Central memory CD8-positive, alpha-beta T cell (primary cell): Measurements from ENCODE around the gene REELD1.

Experiments used
- ATAC-seq: fragments of 150-1000 bp; cut with Tn5 transposase; replicated peaks from 2 replicates; pipeline ENCODE4 v1.10.0; 2022; ENCODE audit warnings: mild to moderate bottlenecking, moderate FRiP score, moderate number of reproducible peaks; ENCODE audit not compliant: poor library complexity, severe bottlenecking; ENCODE audit errors: extremely low read depth
- DNase-seq, 2 donors: peaks; one replicate each; pipeline ENCODE4 v3.0.0; 2021; ENCODE audit warnings: low spot score in 2 of 2
- H3K27ac Mint-ChIP-seq: one replicate; pipeline ENCODE4 v1.8.0; 2022; ENCODE audit warnings: low read depth, mild to moderate bottlenecking, moderate library complexity, mixed read lengths
- H3K27me3 Mint-ChIP-seq: one replicate; pipeline ENCODE4 v1.8.0; 2022; ENCODE audit warnings: mixed read lengths
- H3K36me3 Mint-ChIP-seq: one replicate; pipeline ENCODE4 v1.8.0; 2022; ENCODE audit warnings: mild to moderate bottlenecking, moderate library complexity, mixed read lengths; ENCODE audit not compliant: insufficient read depth
- H3K4me1 Mint-ChIP-seq: one replicate; pipeline ENCODE4 v1.8.0; 2022; ENCODE audit warnings: mixed read lengths
- H3K4me3 Mint-ChIP-seq: one replicate; pipeline ENCODE4 v1.8.0; 2022; ENCODE audit warnings: mild to moderate bottlenecking, moderate library complexity, mixed read lengths
- H3K9me3 Mint-ChIP-seq: one replicate; pipeline ENCODE4 v1.8.0; 2022; ENCODE audit warnings: mixed read lengths

Gene REELD1

DNA sequence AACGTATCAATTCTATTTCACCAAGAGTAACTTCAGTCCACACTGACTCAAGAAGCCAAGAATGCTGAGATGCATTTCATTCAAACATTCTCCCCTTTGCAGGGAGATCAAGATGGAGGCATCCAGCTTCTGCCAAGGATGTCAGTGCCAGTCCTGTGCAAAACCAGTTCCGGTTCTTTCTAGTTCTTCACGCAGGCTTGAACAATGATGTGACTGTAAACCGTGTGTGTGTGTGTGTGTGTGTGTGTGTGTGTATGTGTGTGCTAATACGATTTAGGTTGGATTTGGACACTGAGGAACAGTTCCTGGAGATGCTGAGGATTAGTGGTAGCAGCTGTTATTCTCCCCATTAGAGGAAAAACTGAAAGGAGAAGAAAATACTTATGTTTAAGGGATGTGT, at the start of gene REELD1:
REELD1 (plus strand) TSS at position 301 of the 400 bp plus-strand sequence. CDS start 2,415 bp downstream, outside the sequence.
- Mint-ChIP-seq H3K4me1 (no peaks in the 10 kb centered on the region), H3K27me3 (no peaks in the 10 kb centered on the region), H3K9me3 (no peaks in the 10 kb centered on the region), H3K27ac (no peak within 1 kb of the TSS), H3K36me3 (no peaks in the 10 kb centered on the region), H3K4me3 (no peak within 1 kb of the TSS)
- ATAC-seq (no peak), DNase-seq (no peak)

DNA sequence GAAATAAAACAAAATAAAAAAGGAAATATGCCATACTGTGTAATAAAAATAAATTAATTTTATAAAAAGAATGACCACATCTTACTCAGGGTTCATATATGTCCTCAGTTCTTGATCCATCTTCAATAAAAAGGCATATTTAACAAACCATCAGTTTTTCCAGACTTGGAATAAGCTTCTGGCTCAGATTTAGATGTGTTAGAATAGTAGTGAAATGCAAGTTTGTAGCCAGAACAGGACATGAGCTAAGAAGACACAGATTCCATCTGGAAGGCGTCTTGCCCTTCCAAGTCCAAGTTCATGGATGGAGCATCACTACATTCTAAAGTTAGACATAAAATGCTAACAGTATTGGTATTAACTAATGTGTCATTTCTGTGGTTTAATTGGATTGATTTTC, 49.1 kb upstream of the REELD1 start:
- DNase-seq (no peak), ATAC-seq (no peak)
- peaks cover 9% of the 10 kb centered on the region for H3K9me3 Mint-ChIP-seq
- H3K27me3 Mint-ChIP-seq = peaks cover 38% of the 10 kb centered on the region
- no peaks in the 10 kb centered on the region for H3K4me1 Mint-ChIP-seq
- H3K27ac Mint-ChIP-seq = no peak overlapping the region
- no peak overlapping the region for H3K4me3 Mint-ChIP-seq
- H3K36me3 Mint-ChIP-seq = peaks cover 2% of the 10 kb centered on the region

DNA sequence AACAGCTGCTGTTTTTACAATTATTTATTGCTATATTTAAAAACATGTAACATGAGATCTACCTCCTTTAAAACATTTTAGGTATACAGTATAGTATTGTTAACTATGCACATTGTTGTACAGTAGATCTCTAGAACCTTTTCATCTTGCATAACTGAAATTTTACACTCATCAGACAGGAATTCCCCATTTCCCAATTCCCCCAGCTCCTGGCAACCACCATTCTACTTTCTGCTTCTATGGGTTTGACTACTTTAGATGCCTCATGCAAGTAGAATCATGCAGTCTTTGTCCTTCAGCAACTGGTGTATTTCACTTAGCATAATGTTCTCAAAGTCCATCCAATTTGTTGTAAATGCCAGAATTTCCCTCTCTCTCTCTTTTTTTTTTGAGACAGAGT, 48.5 kb upstream of the REELD1 start:
- DNase-seq = no peak
- H3K4me3 Mint-ChIP-seq = no peak overlapping the region
- no peak overlapping the region for H3K27ac Mint-ChIP-seq
- H3K9me3 Mint-ChIP-seq = peaks cover 5% of the 10 kb centered on the region
- H3K36me3 Mint-ChIP-seq = peaks cover 2% of the 10 kb centered on the region
- ATAC-seq = no peak
- H3K27me3 Mint-ChIP-seq = peaks cover 33% of the 10 kb centered on the region
- no peaks in the 10 kb centered on the region for H3K4me1 Mint-ChIP-seq

DNA sequence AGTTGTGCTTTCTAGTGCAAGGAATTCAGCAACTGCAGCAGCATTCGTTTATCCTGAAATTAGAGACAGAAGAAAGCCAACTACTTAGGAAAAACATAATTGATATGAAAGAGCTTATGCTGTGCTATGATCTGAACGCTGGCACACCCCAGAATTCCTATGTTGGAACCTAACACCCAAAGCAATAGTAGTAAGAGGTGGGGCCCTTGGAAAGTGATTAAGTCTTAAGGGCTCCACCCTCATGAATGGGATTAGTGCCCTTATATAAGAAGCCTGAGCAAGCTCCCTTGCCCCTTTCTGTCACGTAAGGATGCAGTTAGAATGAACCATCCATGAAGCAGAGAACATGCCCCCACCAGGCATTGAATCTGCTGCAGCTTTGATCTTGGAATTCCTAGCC, 44.2 kb upstream of the REELD1 start:
- Mint-ChIP-seq H3K9me3 (no peaks in the 10 kb centered on the region), H3K36me3 (peaks cover 2% of the 10 kb centered on the region), H3K27me3 (peaks cover under 1% of the 10 kb centered on the region), H3K27ac (no peak overlapping the region), H3K4me3 (no peak overlapping the region), H3K4me1 (no peaks in the 10 kb centered on the region)
- DNase-seq (no peak), ATAC-seq (no peak)

DNA sequence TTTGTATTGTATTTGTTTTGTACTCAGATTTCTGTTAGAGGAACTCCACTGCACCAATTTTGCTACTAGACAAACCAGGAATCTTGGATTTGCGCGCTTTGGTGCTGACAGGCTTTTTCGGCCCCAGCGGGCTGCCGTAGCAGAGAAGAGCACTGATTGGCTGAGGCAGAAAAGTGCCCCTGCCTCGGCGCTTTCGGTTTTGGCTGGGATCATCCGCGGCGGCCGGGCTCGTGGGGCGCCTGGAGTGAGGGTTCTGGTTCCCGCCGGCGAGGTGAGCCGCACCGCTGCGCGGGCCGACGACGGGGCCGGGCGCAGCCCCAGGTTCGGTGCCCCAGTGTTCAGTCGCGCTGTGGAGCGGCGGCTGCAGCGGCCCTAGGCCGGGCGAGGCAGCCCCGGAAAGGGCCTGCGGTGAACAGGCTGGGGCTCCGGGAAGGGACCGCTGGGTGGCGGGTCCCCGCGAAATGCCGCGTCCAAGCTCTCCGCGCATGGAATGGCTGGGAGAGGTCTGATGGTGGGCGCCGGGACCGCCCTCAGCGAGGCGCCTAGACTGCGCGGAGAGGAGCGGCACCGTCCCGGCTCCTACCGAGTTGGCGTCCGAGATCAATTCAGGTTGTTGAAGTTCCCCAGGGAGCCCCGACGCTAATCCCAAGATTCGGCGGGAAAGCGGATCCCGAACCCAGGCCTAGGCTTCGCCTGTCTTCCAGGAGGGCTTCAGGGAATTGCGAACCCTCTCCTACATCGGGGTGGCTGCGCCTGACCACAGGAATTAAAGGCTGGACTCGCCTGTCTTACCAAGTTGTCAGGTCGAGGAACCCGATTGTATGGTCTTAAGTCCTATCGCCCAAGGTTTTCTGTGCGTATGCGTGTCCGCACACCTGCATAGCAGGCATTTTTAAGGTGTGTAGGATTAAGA, 38.5 kb upstream of the REELD1 start, which contains the start of gene LSM6:
LSM6 (plus strand) TSS at position 178 of the 913 bp plus-strand sequence. CDS start 7,204 bp downstream, outside the sequence.
- ATAC-seq = peak; percentile 90
- peak; percentile 60 to 71 for DNase-seq
- peaks cover 10% of the 10 kb centered on the region for H3K36me3 Mint-ChIP-seq
- H3K4me3 Mint-ChIP-seq = peak within 1 kb of the TSS; percentile 83
- H3K9me3 Mint-ChIP-seq = no peaks in the 10 kb centered on the region
- peaks cover 39% of the 10 kb centered on the region for H3K4me1 Mint-ChIP-seq
- no peaks in the 10 kb centered on the region for H3K27me3 Mint-ChIP-seq
- H3K27ac Mint-ChIP-seq = peak within 1 kb of the TSS; percentile 94

DNA sequence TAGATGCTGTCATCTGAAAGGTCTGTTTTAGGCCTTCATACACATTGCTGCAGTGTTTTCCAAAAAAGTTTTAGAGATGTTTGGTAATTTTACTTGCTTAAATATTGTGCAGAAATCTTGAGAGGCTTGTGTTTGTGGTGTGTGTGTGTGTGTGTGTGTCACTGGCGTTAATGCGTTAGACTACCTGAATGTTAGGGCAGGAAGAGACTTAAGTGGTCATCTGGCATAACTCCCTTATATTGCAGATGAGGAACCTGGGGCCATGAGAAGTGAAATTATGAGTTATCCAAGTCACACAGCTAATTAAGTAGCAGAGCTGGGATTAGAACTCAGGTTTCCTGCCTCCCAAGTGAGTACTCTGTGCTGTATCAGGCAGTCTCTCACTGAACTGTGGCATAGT, 37.4 kb upstream of the REELD1 start:
- no peak for ATAC-seq
- Mint-ChIP-seq H3K4me1 (peaks cover 47% of the 10 kb centered on the region), H3K27me3 (no peaks in the 10 kb centered on the region), H3K36me3 (peaks cover 10% of the 10 kb centered on the region), H3K4me3 (peak overlapping the region; percentile 83), H3K9me3 (no peaks in the 10 kb centered on the region), H3K27ac (peak overlapping the region; percentile 94)
- no peak for DNase-seq

DNA sequence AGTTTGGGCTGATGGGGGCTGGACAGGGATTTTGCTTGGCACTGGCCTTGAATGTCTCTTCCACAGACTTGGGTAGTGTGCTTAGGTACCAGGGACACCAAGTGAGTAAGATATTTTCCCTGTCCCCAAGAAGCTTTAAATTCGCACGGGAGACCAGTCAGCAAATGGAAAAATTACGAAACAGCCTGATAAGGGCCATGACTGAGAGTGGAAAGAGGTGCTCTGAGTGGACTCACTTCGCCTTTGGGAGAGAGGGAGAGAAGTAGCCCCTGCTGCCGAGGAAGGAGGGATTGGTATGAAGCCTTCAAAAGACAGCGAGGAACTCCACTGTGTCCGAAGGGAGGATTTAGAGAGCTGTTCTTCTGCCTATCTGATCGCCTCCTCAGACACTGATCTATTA, 36.2 kb upstream of the REELD1 start:
- Mint-ChIP-seq H3K36me3 (peaks cover 17% of the 10 kb centered on the region), H3K4me3 (peak overlapping the region; percentile 23), H3K9me3 (no peaks in the 10 kb centered on the region), H3K4me1 (peaks cover 53% of the 10 kb centered on the region), H3K27ac (no peak overlapping the region), H3K27me3 (no peaks in the 10 kb centered on the region)
- ATAC-seq (no peak), DNase-seq (no peak)

DNA sequence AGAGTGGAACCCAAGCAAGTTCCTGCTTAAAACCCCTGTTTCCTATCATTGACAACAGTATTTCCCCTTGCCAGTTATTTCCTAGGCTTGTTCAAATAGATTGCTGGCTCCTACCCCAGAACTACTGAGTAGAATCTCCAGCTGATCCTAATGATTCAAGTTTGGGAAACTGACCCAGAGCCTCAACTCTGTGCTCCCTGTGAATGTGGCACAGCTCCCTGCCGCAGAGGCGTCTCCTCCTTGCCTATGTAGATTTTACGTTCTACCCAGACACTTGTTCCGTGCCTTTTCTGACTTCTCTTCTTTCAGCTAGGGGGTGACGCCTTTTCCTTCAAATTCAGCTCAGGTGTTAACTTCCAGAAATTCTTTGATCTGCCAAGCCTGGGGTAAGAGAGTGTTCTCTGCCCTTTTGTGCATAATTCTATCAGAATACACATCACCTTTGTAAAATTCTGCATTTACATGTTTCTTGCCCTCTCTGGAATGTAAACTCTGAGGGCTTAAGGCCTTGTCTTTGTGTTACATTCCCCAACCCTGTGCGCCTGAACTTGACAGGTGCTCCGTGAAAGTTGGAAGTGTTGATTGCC, 34.5 kb upstream of the REELD1 start:
- no peaks in the 10 kb centered on the region for H3K9me3 Mint-ChIP-seq
- H3K36me3 Mint-ChIP-seq = peaks cover 22% of the 10 kb centered on the region
- no peak overlapping the region for H3K4me3 Mint-ChIP-seq
- ATAC-seq = no peak
- no peaks in the 10 kb centered on the region for H3K27me3 Mint-ChIP-seq
- no peak overlapping the region for H3K27ac Mint-ChIP-seq
- peaks cover 54% of the 10 kb centered on the region for H3K4me1 Mint-ChIP-seq
- no peak for DNase-seq

DNA sequence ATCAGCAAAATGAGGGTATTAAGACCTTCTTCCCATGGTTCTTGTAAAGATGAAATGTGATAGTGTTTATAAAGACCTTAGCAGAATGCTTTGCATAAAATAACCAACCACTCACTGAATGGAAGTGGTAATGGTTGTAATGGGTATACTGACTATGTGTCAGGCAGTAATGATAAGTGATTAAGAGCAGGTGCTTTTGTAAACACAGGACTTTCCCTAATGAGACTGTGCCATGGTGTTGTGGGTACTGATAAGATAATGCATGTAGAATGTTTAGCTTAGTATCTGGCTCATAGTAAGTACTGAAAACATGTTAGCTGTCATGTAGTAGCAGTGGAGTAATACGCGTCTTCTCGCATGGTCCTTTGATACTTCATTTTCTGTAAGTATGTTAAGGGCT, 31.9 kb upstream of the REELD1 start:
- Mint-ChIP-seq H3K27ac (peak overlapping the region; percentile 45), H3K4me3 (no peak overlapping the region), H3K9me3 (no peaks in the 10 kb centered on the region), H3K4me1 (peaks cover 51% of the 10 kb centered on the region), H3K27me3 (no peaks in the 10 kb centered on the region), H3K36me3 (peaks cover 39% of the 10 kb centered on the region)
- no peak for ATAC-seq
- DNase-seq = no peak

DNA sequence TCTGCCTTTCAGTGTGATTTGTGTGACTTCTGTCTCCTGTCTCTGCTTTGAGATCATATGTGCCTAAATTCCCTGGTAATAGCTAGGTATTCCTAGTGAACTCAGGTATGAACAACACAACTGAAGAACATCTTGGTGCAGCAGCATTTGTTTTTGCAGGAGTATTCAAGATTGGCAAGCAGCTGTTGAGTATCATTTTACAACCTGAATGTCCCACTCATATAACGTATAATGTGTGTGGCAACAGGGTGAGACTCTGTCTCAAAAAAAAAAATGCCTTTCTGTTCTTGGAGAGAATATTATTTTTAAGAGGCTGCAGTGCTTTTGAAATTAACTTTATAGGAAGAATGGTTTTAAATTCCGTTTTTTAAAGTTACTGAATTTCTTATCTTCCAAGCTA, 31.1 kb upstream of the REELD1 start:
- no peak overlapping the region for H3K4me3 Mint-ChIP-seq
- H3K27ac Mint-ChIP-seq = peak overlapping the region; percentile 45
- DNase-seq (no peak), ATAC-seq (no peak)
- H3K36me3 Mint-ChIP-seq = peaks cover 40% of the 10 kb centered on the region
- no peaks in the 10 kb centered on the region for H3K27me3 Mint-ChIP-seq
- no peaks in the 10 kb centered on the region for H3K9me3 Mint-ChIP-seq
- peaks cover 46% of the 10 kb centered on the region for H3K4me1 Mint-ChIP-seq

DNA sequence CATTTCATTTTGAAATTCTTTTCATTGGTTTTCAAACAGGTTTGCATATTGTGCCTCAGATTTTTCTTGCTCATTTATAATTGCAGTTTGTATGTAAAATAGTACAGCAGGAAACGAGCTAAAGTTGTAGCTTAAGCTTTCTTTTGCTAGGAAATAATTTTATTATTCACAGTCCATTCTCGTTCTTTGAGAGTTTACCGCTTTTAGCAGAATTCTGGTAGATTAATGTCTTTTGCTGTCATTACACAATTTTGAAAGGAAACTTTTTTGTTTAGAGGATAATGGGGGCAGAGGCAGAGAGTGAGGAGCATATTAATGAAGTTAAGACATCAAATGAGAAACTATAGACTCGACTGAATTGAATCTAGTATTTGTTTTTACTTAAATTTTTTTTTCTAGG, 28.3 kb upstream of the REELD1 start:
- H3K27me3 Mint-ChIP-seq = no peaks in the 10 kb centered on the region
- peak overlapping the region; percentile 49 for H3K27ac Mint-ChIP-seq

DNA sequence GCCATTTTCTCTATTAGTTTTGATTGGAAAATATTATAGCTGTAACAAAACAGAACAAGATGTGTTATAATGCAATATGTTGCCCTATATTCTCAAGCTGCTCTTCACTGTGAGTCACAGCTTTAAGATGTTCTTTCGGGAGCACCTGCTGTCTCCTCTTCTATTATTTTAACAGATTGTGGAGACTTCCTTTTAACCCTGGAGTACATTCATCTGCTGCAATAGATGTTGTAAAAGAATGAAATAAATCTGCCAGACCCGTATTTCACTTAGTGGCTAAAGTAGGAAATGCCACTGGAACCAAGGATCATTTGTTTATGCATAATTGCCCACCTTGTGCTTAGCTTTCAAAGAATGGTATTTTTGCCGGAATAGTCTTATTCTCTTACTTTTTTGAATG, 27.7 kb upstream of the REELD1 start:
- peaks cover 13% of the 10 kb centered on the region for H3K4me1 Mint-ChIP-seq
- peaks cover 59% of the 10 kb centered on the region for H3K36me3 Mint-ChIP-seq
- ATAC-seq (no peak), DNase-seq (no peak)
- H3K4me3 Mint-ChIP-seq = no peak overlapping the region
- H3K9me3 Mint-ChIP-seq = no peaks in the 10 kb centered on the region
- no peaks in the 10 kb centered on the region for H3K27me3 Mint-ChIP-seq
- no peak overlapping the region for H3K27ac Mint-ChIP-seq

More for the DNA sequence above, 28.3 kb upstream of the REELD1 start:
- Mint-ChIP-seq H3K4me3 (no peak overlapping the region), H3K9me3 (no peaks in the 10 kb centered on the region), H3K36me3 (peaks cover 55% of the 10 kb centered on the region), H3K4me1 (peaks cover 18% of the 10 kb centered on the region)
- ATAC-seq = no peak
- DNase-seq = no peak

DNA sequence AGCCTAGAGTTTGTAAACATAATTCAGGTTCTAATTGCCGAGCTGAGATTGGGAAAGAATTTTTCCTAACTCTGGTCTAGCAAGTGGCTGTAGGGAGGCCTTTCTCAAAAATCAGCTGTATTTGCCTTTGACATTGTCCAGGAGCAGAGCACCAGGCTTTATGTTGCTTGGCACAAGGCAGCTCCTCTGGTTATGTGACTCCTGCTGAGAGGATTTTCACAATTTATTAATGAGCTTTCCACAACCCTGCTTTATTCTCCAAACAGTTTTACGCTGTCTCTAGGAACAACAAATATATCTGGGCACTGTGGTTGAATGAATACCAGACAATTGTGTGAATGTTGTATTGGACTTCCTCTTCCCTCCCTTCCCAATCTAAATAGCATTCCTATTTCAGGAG, 23.9 kb upstream of the REELD1 start:
- Mint-ChIP-seq H3K4me3 (no peak overlapping the region), H3K27ac (no peak overlapping the region), H3K4me1 (no peaks in the 10 kb centered on the region), H3K36me3 (peaks cover 46% of the 10 kb centered on the region), H3K9me3 (no peaks in the 10 kb centered on the region), H3K27me3 (no peaks in the 10 kb centered on the region)
- DNase-seq = no peak
- no peak for ATAC-seq
